Activated CD4-positive, alpha-beta T cell treated with anti-CD3 and anti-CD28 coated beads, Interleukin-2, amount 50 U/mL, for 1 hour (primary cell): Measurements from ENCODE around the gene ANTKMT.

ENCODE experiments used
- DNase-seq: peaks from one replicate; pipeline ENCODE4 v3.0.0-alpha.2; 2020

The ANTKMT gene

DNA sequence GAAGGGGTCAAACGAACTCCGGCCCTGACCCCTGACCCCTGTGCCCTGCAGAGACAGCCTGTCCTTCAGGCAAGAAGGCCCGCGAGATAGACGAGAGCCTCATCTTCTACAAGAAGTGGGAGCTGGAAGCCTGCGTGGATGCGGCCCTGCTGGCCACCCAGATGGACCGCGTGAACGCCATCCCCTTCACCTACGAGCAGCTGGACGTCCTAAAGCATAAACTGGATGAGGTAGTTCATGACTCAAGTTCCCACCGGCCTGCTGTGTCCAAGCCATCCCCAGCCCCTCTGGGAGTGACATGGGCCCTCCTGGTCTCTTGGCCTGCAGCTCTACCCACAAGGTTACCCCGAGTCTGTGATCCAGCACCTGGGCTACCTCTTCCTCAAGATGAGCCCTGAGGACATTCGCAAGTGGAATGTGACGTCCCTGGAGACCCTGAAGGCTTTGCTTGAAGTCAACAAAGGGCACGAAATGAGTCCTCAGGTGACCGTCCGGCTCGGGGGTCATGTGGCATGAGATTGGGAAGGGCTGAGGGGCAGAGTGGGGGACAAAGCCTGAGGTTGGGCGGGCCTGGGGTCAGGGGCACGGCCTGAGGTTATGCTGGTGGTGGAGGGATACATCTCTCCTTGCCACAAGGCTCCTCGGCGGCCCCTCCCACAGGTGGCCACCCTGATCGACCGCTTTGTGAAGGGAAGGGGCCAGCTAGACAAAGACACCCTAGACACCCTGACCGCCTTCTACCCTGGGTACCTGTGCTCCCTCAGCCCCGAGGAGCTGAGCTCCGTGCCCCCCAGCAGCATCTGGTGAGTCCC, 45.3 kb downstream of the ANTKMT start:
- DNase-seq: no peak

DNA sequence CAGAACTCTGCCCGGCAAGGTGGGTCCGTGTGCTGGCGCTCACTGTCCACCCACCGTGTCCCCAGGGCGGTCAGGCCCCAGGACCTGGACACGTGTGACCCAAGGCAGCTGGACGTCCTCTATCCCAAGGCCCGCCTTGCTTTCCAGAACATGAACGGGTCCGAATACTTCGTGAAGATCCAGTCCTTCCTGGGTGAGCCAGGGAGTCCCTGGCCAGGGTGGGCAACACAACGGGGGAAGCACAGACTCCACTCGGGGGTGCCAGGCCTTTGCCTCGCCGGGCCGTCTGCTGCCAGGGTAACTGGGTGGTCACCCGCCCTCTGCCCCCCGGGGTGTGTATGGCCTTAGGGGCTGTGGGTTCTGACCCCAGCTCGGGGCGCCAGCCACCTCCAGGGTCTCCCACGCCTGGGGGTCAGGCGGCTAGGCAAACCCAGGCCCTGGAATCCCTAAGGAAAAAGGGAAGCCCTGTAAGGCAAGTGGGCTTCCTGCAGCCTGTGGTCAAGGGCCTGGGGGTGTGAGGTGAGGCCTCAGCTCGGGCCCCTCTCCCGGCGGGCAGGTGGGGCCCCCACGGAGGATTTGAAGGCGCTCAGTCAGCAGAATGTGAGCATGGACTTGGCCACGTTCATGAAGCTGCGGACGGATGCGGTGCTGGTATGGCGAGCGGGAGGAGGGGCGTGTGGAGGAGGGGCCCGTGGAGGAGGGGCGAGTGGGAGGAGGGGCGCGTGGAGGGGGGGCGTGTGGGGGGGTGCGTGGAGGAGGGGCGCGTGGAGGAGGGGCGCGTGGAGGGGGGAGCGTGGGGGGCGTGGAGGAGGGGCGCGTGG, 46.1 kb downstream of the ANTKMT start:
- DNase-seq: no peak

DNA sequence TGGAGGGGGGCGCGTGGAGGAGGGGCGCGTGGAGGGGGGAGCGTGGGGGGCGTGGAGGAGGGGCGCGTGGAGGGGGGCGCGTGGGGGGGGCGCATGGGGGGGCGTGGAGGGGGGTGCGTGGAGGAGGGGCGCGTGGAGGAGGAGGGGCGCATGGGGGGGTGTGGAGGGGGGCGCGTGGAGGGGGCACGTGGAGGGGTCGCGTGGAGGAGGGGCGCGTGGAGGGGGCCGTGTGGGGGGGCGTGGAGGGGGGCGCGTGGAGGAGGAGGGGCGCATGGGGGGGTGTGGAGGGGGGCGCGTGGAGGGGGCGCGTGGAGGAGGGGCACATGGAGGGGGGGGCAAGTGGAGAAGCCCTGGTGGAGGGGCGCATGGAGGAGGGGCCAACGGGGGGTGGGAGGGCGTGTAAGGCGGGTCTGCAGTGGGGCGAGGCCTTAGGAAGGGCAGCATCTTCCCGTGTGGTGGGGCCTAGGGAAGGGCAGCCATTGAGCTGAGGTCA, 46.8 kb downstream of the ANTKMT start:
- DNase-seq: no peak

DNA sequence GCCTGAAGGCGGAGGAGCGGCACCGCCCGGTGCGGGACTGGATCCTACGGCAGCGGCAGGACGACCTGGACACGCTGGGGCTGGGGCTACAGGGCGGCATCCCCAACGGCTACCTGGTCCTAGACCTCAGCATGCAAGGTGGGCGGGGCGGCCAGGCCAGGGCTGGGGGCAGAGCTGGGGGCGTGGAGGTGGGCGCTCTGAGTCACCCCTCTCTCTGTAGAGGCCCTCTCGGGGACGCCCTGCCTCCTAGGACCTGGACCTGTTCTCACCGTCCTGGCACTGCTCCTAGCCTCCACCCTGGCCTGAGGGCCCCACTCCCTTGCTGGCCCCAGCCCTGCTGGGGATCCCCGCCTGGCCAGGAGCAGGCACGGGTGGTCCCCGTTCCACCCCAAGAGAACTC, 47.5 kb downstream of the ANTKMT start:
- DNase-seq: no peak

DNA sequence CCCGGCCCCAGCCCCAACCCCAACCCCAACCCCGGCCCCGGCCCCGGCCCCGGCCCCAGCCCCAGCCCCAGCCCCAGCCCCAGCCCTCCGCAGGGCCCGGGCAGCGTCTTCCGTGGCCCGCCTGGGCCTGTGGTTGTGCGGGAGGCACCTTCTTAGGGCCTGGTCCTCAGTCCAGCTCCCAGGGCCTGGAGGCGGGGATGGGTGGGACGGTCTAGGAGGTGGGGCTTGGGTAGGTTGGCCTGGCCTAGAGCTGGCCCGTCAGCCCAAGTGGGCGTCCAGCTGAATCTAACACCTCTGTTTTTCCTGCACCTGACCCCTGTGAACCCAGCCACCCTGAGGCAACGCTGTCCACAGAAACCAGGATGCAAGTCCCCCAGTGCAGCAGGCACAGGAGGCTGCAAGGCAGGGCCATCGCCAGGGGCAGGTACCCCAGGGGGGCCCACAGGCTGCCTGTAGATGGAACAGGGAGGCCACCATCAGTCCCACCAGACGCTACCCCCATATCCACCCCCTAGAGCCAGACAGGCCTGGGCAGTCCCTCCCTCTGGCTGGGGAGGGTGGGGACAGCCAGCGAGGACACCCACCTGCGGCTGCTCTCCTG, 48.3 kb downstream of the ANTKMT start:
- no peak for DNase-seq

DNA sequence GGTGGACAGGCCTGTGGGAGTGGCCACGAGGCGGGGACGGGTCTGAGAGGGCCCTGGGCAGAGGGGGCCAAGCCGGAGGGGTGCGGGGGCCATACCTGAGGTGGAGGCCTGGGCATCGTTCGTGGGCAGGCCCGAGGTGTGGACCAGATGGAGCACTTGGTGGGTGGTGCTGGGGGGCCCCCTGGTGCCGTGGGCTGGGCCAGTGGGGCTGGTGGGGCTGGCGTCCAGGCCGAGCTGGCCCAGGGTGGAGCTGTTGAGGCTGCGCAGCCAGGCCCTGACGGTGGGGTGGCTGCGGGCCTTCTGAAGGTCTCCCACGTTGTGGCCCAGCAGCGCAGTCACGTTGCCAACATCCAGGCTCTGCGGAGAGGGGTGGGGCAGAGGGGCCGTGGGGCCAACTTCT, 49.0 kb downstream of the ANTKMT start:
- DNase-seq: no peak

DNA sequence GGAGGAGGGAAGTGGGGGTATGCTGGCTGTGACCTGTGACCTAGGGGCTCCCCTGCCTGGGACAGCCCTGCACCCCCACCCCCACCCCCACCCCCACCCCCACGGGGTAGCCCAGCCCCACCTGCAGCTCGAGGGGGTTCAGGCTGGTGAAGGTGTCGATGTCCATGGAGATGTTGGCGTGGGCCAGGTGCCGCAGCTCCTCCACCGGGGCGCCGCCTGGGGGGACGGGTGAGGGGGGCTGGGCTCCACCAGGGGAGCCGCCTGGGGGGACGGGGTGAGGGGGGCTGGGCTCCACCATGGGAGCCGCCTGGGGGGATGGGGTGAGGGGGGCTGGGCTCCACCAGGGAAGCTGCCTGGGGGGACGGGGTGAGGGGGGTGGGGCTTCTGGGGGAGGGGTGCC, 49.5 kb downstream of the ANTKMT start:
- DNase-seq: no peak
